Hematopoietic multipotent progenitor cell treated with erythropoietin and hydrocortisone succinate and interleukin-3 and kit ligand, for 4 days (in vitro differentiated cells): Measurements from ENCODE around the gene CEP164.
"Not testable (repeated sequence)": the region's sequence is repeated elsewhere in the genome, so short reads cannot be mapped to it uniquely, and the experiment has no call there.

Experiments
- DNase-seq: peaks from one replicate; pipeline ENCODE4 v3.0.0-alpha.2; 2015

The CEP164 gene

GRCh38 chr11:117443266-117444186, 115.9 kb downstream of the CEP164 start:
- DNase-seq: peak; percentile 76

GRCh38 chr11:117444256-117444655, 116.6 kb downstream of the CEP164 start:
- no peak for DNase-seq

GRCh38 chr11:117444711-117445658, 117.3 kb downstream of the CEP164 start:
- DNase-seq: peak; percentile 30

- DNase-seq: no peak
Observed at GRCh38 chr11:117449111-117449693, 121.5 kb downstream of the CEP164 start.

- DNase-seq: no peak
Observed at GRCh38 chr11:117453886-117454563, 126.4 kb downstream of the CEP164 start.

- DNase-seq: no peak
Observed at GRCh38 chr11:117454564-117454917, 126.9 kb downstream of the CEP164 start.

GRCh38 chr11:117456027-117456720, 128.5 kb downstream of the CEP164 start:
- DNase-seq: no peak

- not testable (repeated sequence) for DNase-seq
Observed at GRCh38 chr11:117456721-117457029, 129.0 kb downstream of the CEP164 start.

- no peak for DNase-seq
Observed at GRCh38 chr11:117457031-117457785, 129.6 kb downstream of the CEP164 start.

- DNase-seq: no peak
Observed at GRCh38 chr11:117457835-117458234, 130.2 kb downstream of the CEP164 start.

GRCh38 chr11:117458275-117459122, 130.8 kb downstream of the CEP164 start:
- no peak for DNase-seq

GRCh38 chr11:117459123-117459978, 131.7 kb downstream of the CEP164 start:
- DNase-seq: no peak

GRCh38 chr11:117459979-117460300, 132.3 kb downstream of the CEP164 start:
- DNase-seq: no peak

- DNase-seq: no peak
Observed at GRCh38 chr11:117461396-117462182, 133.9 kb downstream of the CEP164 start.

- DNase-seq: no peak
Observed at GRCh38 chr11:117462183-117462863, 134.7 kb downstream of the CEP164 start.

GRCh38 chr11:117462864-117463247, 135.2 kb downstream of the CEP164 start:
- DNase-seq: no peak
